ENCODE results near the gene SPATA13.

DNA sequence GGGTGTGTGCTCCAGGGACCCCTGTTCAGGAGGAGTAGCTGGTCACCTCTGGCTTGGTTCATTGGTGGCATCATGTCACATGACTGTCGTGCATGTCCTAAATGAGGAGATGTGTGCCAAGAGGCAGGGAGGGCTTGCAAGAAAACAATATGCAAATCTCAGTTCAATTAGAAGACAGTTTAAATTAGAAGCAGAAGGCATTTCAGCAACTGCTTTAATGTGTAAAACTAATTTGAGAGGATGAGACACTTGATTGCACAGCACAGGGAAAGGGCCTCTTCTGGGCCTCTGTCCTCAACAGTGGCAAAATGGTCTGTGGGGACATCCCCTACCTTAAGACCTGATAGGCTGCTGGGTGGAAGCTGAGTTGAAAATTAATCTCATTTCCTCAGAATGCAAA lies 54.6 kb downstream of the SPATA13 start:
- no peak for TF ChIP-seq TCF4 (CRISPR knock-in tag; IDR thresholded peaks at IDR 0.05; ENCODE audit: borderline replicate concordance)
- no peak for TF ChIP-seq TOX (CRISPR knock-in tag; IDR thresholded peaks at IDR 0.05; ENCODE audit: borderline replicate concordance)
- no peak for TF ChIP-seq ARNTL (CRISPR knock-in tag; IDR thresholded peaks at IDR 0.05; ENCODE audit: borderline replicate concordance, low read depth)
- TF ChIP-seq ZFP30 (CRISPR knock-in tag; IDR thresholded peaks at IDR 0.05): no peak
- TF ChIP-seq, protein P1, sequence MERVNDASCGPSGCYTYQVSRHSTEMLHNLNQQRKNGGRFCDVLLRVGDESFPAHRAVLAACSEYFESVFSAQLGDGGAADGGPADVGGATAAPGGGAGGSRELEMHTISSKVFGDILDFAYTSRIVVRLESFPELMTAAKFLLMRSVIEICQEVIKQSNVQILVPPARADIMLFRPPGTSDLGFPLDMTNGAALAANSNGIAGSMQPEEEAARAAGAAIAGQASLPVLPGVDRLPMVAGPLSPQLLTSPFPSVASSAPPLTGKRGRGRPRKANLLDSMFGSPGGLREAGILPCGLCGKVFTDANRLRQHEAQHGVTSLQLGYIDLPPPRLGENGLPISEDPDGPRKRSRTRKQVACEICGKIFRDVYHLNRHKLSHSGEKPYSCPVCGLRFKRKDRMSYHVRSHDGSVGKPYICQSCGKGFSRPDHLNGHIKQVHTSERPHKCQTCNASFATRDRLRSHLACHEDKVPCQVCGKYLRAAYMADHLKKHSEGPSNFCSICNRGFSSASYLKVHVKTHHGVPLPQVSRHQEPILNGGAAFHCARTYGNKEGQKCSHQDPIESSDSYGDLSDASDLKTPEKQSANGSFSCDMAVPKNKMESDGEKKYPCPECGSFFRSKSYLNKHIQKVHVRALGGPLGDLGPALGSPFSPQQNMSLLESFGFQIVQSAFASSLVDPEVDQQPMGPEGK (CRISPR knock-in tag; IDR thresholded peaks at IDR 0.05; ENCODE audit: borderline replicate concordance): no peak
- TF ChIP-seq ZNF70 (CRISPR knock-in tag; IDR thresholded peaks at IDR 0.05): no peak
- TF ChIP-seq ZNF565 (CRISPR knock-in tag; conservative IDR thresholded peaks at IDR 0.05; ENCODE audit: low read depth): no peak
- no peak for TF ChIP-seq SNAI2 (CRISPR knock-in tag; IDR thresholded peaks at IDR 0.05)
- no peak for TF ChIP-seq GLIS3 (CRISPR knock-in tag; IDR thresholded peaks at IDR 0.05)
- TF ChIP-seq CSRNP3 (CRISPR knock-in tag; IDR thresholded peaks at IDR 0.05): no peak

Measured in SK-N-SH treated with all-trans-retinoic acid at 6 μM for 48 hours (cell line).